SK-N-SH (cell line): ENCODE results near the gene TTC21B. TPM values are rescaled to one million over a fixed set of nuclear protein-coding genes. Genes with fewer than 3 reads are reported as not detected.

Experiments
- CTCF ChIA-PET: fragments of 300-600, 350-600 bp; formaldehyde crosslinking; extraction: SDS; loops from one replicate; lab custom pipeline; 2021; lab: Yijun Ruan, JAX
- POLR2A ChIA-PET: fragments of 350-600 bp; sonication (Branson Sonifier 250); formaldehyde crosslinking; extraction: SDS; loops from one replicate; lab custom pipeline; 2020; ENCODE audit warnings: antibody characterized with exemption, inconsistent platforms; lab: Yijun Ruan, JAX
- DNase-seq: peaks from one replicate; pipeline ENCODE4 v3.0.0; 2012
- H2AFZ ChIP-seq: fragments of 200-600 bp; sonication (generic); 2 replicates; pipeline ENCODE4 v1.8.1; 2016; ENCODE audit warnings: antibody characterized with exemption, mild to moderate bottlenecking, low read depth
- H3F3A ChIP-seq: fragments of 200-600 bp; sonication (generic); replicated peaks from 2 replicates; pipeline ENCODE3; 2016; ENCODE audit warnings: antibody characterized with exemption, mild to moderate bottlenecking; ENCODE audit not compliant: insufficient read depth
- H3K27ac ChIP-seq, 2 experiments: fragments of 200-500 bp in 1 of 2; fragments of 200-600 bp in 1 of 2; sonication (Bioruptor generic) in 1 of 2; sonication (generic), shearing (Covaris generic) in 1 of 2; 2 replicates each; pipeline versions ENCODE4 v1.5.1 to v1.6.1; 2014 to 2016; ENCODE audit warnings: low read depth in 2 of 2, inconsistent platforms in 1 of 2, low read length in 1 of 2, mild to moderate bottlenecking in 1 of 2, mixed read lengths in 1 of 2
- H3K27me3 ChIP-seq: fragments of 200-600 bp; sonication (generic), shearing (Covaris generic); 2 replicates; pipeline ENCODE4 v1.6.1; 2016; ENCODE audit warnings: mixed run types; ENCODE audit not compliant: insufficient read depth
- H3K36me3 ChIP-seq, 2 experiments: fragments of 200-500 bp in 1 of 2; fragments of 200-600 bp in 1 of 2; sonication (Bioruptor generic) in 1 of 2; sonication (generic) in 1 of 2; replicated peaks in 1 of 2; 2 replicates each; pipeline versions ENCODE3 to v1.5.1; 2014 to 2016; ENCODE audit warnings: low read length in 1 of 2, mild to moderate bottlenecking in 1 of 2; ENCODE audit not compliant: insufficient read depth in 2 of 2, control insufficient read depth in 1 of 2
- H3K4me1 ChIP-seq, 2 experiments: fragments of 200-500 bp in 1 of 2; fragments of 200-600 bp in 1 of 2; sonication (Bioruptor generic) in 1 of 2; sonication (generic), shearing (Covaris generic) in 1 of 2; 2 replicates each; pipeline versions ENCODE4 v1.5.1 to v1.6.1; 2014 to 2016; ENCODE audit warnings: low read depth in 1 of 2, low read length in 1 of 2, mixed run types in 1 of 2; ENCODE audit not compliant: insufficient read depth in 2 of 2, control insufficient read depth in 1 of 2
- H3K4me2 ChIP-seq: fragments of 200-600 bp; sonication (generic), shearing (Covaris generic); 2 replicates; pipeline ENCODE4 v1.6.1; 2017; ENCODE audit warnings: mixed run types
- H3K4me3 ChIP-seq, 2 experiments: fragments of 200-500 bp in 1 of 2; fragments of 200-600 bp in 1 of 2; sonication (Bioruptor generic) in 1 of 2; sonication (generic), shearing (Covaris generic) in 1 of 2; 2 replicates each; pipeline versions ENCODE4 v1.5.1 to v1.8.1; 2014 to 2016; ENCODE audit warnings: low read depth in 2 of 2, inconsistent platforms in 1 of 2, low read length in 1 of 2, mild to moderate bottlenecking in 1 of 2, mixed read lengths in 1 of 2, moderate library complexity in 1 of 2
- H3K79me2 ChIP-seq: fragments of 200-600 bp; sonication (generic); 2 replicates; pipeline ENCODE4 v1.8.1; 2017; ENCODE audit warnings: mild to moderate bottlenecking; ENCODE audit not compliant: insufficient read depth
- H3K9ac ChIP-seq: fragments of 200-600 bp; sonication (generic); 2 replicates; pipeline ENCODE4 v1.6.1; 2017; ENCODE audit warnings: mixed run types
- H3K9me2 ChIP-seq: fragments of 200-600 bp; sonication (generic); 2 replicates; pipeline ENCODE4 v1.6.1; 2017; ENCODE audit warnings: mixed run types
- H3K9me3 ChIP-seq: fragments of 200-600 bp; sonication (generic); 2 replicates; pipeline ENCODE4 v1.6.1; 2017; ENCODE audit warnings: mixed run types, mild to moderate bottlenecking, moderate library complexity
- H4K20me1 ChIP-seq: fragments of 200-600 bp; sonication (generic); 2 replicates; pipeline ENCODE4 v1.6.1; 2017; ENCODE audit warnings: mild to moderate bottlenecking, mixed run types; ENCODE audit not compliant: insufficient read depth
- CHD2 ChIP-seq: fragments of 150-350 bp; IDR thresholded peaks from 2 replicates; pipeline ENCODE4 v1.6.1; 2018; ENCODE audit warnings: low read length; ENCODE audit not compliant: partially characterized antibody
- CTCF ChIP-seq: fragments of 200-600 bp; sonication (generic); IDR thresholded peaks from 2 replicates; pipeline ENCODE4 v1.6.1; 2017; ENCODE audit warnings: antibody characterized with exemption, mild to moderate bottlenecking, moderate library complexity
- FOSL2 ChIP-seq: IDR thresholded peaks from 2 replicates; pipeline ENCODE4 v1.4.0; 2012; ENCODE audit warnings: low read depth, mild to moderate bottlenecking, moderate library complexity, borderline replicate concordance
- FOXJ3 ChIP-seq: sonication (generic); formaldehyde crosslinking; IDR thresholded peaks from 2 replicates; pipeline ENCODE4 v1.5.1; 2020; ENCODE audit warnings: mild to moderate bottlenecking, missing genetic modification reagents
- GATA2 ChIP-seq: sonication (generic); formaldehyde crosslinking; IDR thresholded peaks from 2 replicates; pipeline ENCODE4 v1.5.0; 2020; ENCODE audit warnings: mild to moderate bottlenecking, missing genetic modification reagents
- IRF3 ChIP-seq: fragments of 150-350 bp; IDR thresholded peaks from 2 replicates; pipeline ENCODE4 v1.6.1; 2016; ENCODE audit warnings: mild to moderate bottlenecking, low read depth, low read length
- JUND ChIP-seq: IDR thresholded peaks from 2 replicates; pipeline ENCODE4 v1.4.0; 2012
- NRF1 ChIP-seq: IDR thresholded peaks from 2 replicates; pipeline ENCODE4 v1.6.1; 2012; ENCODE audit warnings: low read depth, mild to moderate bottlenecking, low read length
- PBX3 ChIP-seq: IDR thresholded peaks from 2 replicates; pipeline ENCODE4; 2012
- RAD21 ChIP-seq: IDR thresholded peaks from 2 replicates; pipeline ENCODE4 v1.6.1; 2012; ENCODE audit warnings: mild to moderate bottlenecking, low read length
- REST ChIP-seq: IDR thresholded peaks from 2 replicates; pipeline ENCODE4 v1.6.1; 2012; ENCODE audit warnings: mild to moderate bottlenecking, low read depth, low read length, moderate library complexity
- RFX5 ChIP-seq: IDR thresholded peaks from 2 replicates; pipeline ENCODE4 v1.6.1; 2012; ENCODE audit warnings: mild to moderate bottlenecking, improper control_type of control experiment, low read length
- RXRA ChIP-seq: IDR thresholded peaks from 2 replicates; pipeline ENCODE4 v1.4.0; 2012; ENCODE audit warnings: low read depth, mild to moderate bottlenecking, borderline replicate concordance
- SIN3A ChIP-seq: IDR thresholded peaks from 2 replicates; pipeline ENCODE4 v1.6.1; 2012; ENCODE audit warnings: low read depth, mild to moderate bottlenecking, low read length, moderate library complexity, borderline replicate concordance
- TAF1 ChIP-seq: IDR thresholded peaks from 2 replicates; pipeline ENCODE4 v1.6.1; 2012; ENCODE audit warnings: low read depth, mild to moderate bottlenecking, low read length, moderate library complexity, borderline replicate concordance
- TEAD4 ChIP-seq: IDR thresholded peaks from 2 replicates; pipeline ENCODE4 v1.4.0; 2012; ENCODE audit warnings: mild to moderate bottlenecking, borderline replicate concordance; ENCODE audit not compliant: insufficient read depth
- USF2 ChIP-seq: fragments of 150-350 bp; IDR thresholded peaks from 2 replicates; pipeline ENCODE4 v1.6.1; 2017; ENCODE audit warnings: antibody characterized with exemption, low read length, low read depth, borderline replicate concordance
- ZBTB33 ChIP-seq: IDR thresholded peaks from 2 replicates; pipeline ENCODE4 v1.4.0; 2012; ENCODE audit warnings: low read depth, borderline replicate concordance
- WGBS: methylation state at CpG from one replicate; pipeline ENCODE4 v1.1.6; 2017; ENCODE audit warnings: low lambda C conversion rate; 5-methylcytosine and 5-hydroxymethylcytosine counted together
- polyA plus RNA-seq, 3 experiments: library from polyadenylated mRNA; depleted of rRNA; stranded (reverse); fragments of >200 nt; gene quantifications; 2 replicates each; pipeline ENCODE4 v1.2.3, GENCODE V29; 2012

The TTC21B gene
- polyA plus RNA-seq, 1 of the 3 experiments (the other 2 are of a cell fraction) = 10.1 TPM

- Histone ChIP-seq H3K4me3 (no peak overlapping the region), H3K9me3 (no peaks in the 10 kb centered on the region), H3K27ac (no peak overlapping the region), H3K4me1 (no peaks in the 10 kb centered on the region), H2AFZ (no peak overlapping the region), H3K27me3 (no peaks in the 10 kb centered on the region), H3K9me2 (no peaks in the 10 kb centered on the region), H4K20me1 (no peaks in the 10 kb centered on the region), H3K36me3 (peaks cover 55 to 67% of the 10 kb centered on the region in 2 experiments), H3K4me2 (no peak overlapping the region), H3K79me2 (no peaks in the 10 kb centered on the region), H3K9ac (no peak overlapping the region), H3F3A (no peaks in the 10 kb centered on the region)
- ChIA-PET CTCF (interaction anchor here (0.9 kb wide), 1 partner anchor 14 kb away, joined by 3 read pairs; no protein-coding TSS in a partner anchor), POLR2A (no interaction called here)
- no peak for DNase-seq
- no peak for TF ChIP-seq FOXJ3
- TF ChIP-seq CHD2 = no peak
- no peak for TF ChIP-seq FOSL2
- TF ChIP-seq RXRA = no peak
- no peak for TF ChIP-seq RFX5
- TF ChIP-seq REST = no peak
- no peak for TF ChIP-seq USF2
- no peak for TF ChIP-seq PBX3
- TF ChIP-seq TEAD4 = no peak
- no peak for TF ChIP-seq ZBTB33
- TF ChIP-seq GATA2 = no peak
- no peak for TF ChIP-seq SIN3A
- no peak for TF ChIP-seq IRF3
- no peak for TF ChIP-seq TAF1
- TF ChIP-seq JUND = no peak
- no peak for TF ChIP-seq NRF1
- TF ChIP-seq CTCF = no peak
- TF ChIP-seq RAD21 = no peak
- 97% methylated on average over 2 of the region's 2 CpGs for WGBS
Observed at GRCh38 chr2:165888171-165888570, 65.4 kb downstream of the TTC21B start.
